GM23248 (cell line): ENCODE data around the gene RFWD3.

Experiments used
- EZH2 ChIP-seq: fragments of 200-600 bp; sonication (generic); IDR thresholded peaks from 2 replicates; pipeline ENCODE4 v1.6.1; 2018; ENCODE audit warnings: antibody characterized with exemption, mild to moderate bottlenecking; ENCODE audit not compliant: insufficient read depth, poor library complexity, severe bottlenecking
- EZH2phosphoT487 ChIP-seq: fragments of 200-600 bp; sonication (generic); IDR thresholded peaks from 2 replicates; pipeline ENCODE4 v1.6.1; 2018; ENCODE audit warnings: antibody characterized with exemption, moderate library complexity, mild to moderate bottlenecking, low read depth; ENCODE audit not compliant: insufficient read depth

GRCh38 chr16:74709441-74709877 is 42.8 kb upstream of the RFWD3 start:
- no peak for TF ChIP-seq EZH2phosphoT487
- TF ChIP-seq EZH2 = no peak
